Parathyroid adenoma (tissue), 2 donors: ENCODE results near the gene ANKS1A.

ENCODE experiments used
- H2AFZ ChIP-seq: fragments of 300-600 bp; sonication (generic); one replicate; pipeline ENCODE4 v1.7.0; 2017; ENCODE audit warnings: antibody characterized with exemption, mild to moderate bottlenecking
- H3K27ac ChIP-seq: fragments of 300-600 bp; sonication (generic); one replicate; pipeline ENCODE4 v1.7.0; 2017
- H3K27me3 ChIP-seq: fragments of 300-600 bp; sonication (generic); one replicate; pipeline ENCODE4 v1.7.0; 2017; ENCODE audit warnings: low read length; ENCODE audit not compliant: control insufficient read depth, insufficient read depth
- H3K36me3 ChIP-seq: fragments of 300-600 bp; sonication (generic); one replicate; pipeline ENCODE4 v1.7.0; 2017; ENCODE audit warnings: low read length; ENCODE audit not compliant: control insufficient read depth, insufficient read depth
- H3K4me1 ChIP-seq: fragments of 300-600 bp; sonication (generic); one replicate; pipeline ENCODE4 v1.7.0; 2017; ENCODE audit warnings: control low read depth
- H3K4me2 ChIP-seq: fragments of 300-600 bp; sonication (generic); one replicate; pipeline ENCODE4 v1.7.0; 2017; ENCODE audit warnings: low read length
- H3K4me3 ChIP-seq: fragments of 300-600 bp; sonication (generic); one replicate; pipeline ENCODE4 v1.7.0; 2017; ENCODE audit warnings: low read depth, low read length
- H3K79me2 ChIP-seq: fragments of 300-600 bp; sonication (generic); one replicate; pipeline ENCODE4 v1.7.0; 2017; ENCODE audit warnings: control low read depth
- H3K9ac ChIP-seq: fragments of 300-600 bp; sonication (generic); one replicate; pipeline ENCODE4 v1.7.0; 2017; ENCODE audit warnings: mild to moderate bottlenecking
- H3K9me3 ChIP-seq: fragments of 300-600 bp; sonication (generic); one replicate; pipeline ENCODE4 v1.7.0; 2017; ENCODE audit warnings: low read length; ENCODE audit not compliant: control insufficient read depth
- TF ChIP-seq, protein P1 (sequence below): fragments of 300-600 bp; sonication (generic); IDR thresholded peaks from one replicate; pipeline ENCODE4 v1.7.0; 2017; ENCODE audit warnings: antibody characterized with exemption, mild to moderate bottlenecking
- donor health status: primary hyperparathyroidism.

ANKS1A gene

DNA sequence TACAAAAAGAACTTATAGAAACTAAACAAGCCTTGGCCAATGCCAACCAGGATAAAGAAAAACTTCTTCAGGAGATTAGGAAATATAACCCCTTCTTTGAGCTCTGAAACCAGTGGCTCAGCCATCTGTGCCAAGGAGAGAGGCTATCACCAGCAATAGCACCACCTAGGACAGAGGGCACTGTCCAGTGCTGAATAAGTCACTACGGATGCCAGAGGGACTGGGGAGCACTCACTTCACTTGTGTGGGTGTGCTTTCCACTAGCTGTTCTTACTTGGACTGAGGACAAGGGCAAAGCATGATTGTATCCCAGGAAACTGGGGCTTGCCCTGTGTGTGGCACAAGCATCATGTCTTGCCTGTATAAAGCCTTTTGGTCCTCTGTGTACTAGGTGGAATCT, 16.7 kb upstream of the ANKS1A start:
- peak overlapping the region; percentile 84 for H3K27ac ChIP-seq
- no peaks in the 10 kb centered on the region for H3K9me3 ChIP-seq
- H3K36me3 ChIP-seq = no peaks in the 10 kb centered on the region
- H3K4me2 ChIP-seq = peak overlapping the region; percentile 1
- H3K4me3 ChIP-seq = no peak overlapping the region
- no peaks in the 10 kb centered on the region for H3K79me2 ChIP-seq
- H3K27me3 ChIP-seq = no peaks in the 10 kb centered on the region
- no peak overlapping the region for H2AFZ ChIP-seq
- H3K4me1 ChIP-seq = peaks cover 15% of the 10 kb centered on the region
- TF ChIP-seq, protein P1, sequence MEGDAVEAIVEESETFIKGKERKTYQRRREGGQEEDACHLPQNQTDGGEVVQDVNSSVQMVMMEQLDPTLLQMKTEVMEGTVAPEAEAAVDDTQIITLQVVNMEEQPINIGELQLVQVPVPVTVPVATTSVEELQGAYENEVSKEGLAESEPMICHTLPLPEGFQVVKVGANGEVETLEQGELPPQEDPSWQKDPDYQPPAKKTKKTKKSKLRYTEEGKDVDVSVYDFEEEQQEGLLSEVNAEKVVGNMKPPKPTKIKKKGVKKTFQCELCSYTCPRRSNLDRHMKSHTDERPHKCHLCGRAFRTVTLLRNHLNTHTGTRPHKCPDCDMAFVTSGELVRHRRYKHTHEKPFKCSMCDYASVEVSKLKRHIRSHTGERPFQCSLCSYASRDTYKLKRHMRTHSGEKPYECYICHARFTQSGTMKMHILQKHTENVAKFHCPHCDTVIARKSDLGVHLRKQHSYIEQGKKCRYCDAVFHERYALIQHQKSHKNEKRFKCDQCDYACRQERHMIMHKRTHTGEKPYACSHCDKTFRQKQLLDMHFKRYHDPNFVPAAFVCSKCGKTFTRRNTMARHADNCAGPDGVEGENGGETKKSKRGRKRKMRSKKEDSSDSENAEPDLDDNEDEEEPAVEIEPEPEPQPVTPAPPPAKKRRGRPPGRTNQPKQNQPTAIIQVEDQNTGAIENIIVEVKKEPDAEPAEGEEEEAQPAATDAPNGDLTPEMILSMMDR = no peak
- no peak overlapping the region for H3K9ac ChIP-seq

DNA sequence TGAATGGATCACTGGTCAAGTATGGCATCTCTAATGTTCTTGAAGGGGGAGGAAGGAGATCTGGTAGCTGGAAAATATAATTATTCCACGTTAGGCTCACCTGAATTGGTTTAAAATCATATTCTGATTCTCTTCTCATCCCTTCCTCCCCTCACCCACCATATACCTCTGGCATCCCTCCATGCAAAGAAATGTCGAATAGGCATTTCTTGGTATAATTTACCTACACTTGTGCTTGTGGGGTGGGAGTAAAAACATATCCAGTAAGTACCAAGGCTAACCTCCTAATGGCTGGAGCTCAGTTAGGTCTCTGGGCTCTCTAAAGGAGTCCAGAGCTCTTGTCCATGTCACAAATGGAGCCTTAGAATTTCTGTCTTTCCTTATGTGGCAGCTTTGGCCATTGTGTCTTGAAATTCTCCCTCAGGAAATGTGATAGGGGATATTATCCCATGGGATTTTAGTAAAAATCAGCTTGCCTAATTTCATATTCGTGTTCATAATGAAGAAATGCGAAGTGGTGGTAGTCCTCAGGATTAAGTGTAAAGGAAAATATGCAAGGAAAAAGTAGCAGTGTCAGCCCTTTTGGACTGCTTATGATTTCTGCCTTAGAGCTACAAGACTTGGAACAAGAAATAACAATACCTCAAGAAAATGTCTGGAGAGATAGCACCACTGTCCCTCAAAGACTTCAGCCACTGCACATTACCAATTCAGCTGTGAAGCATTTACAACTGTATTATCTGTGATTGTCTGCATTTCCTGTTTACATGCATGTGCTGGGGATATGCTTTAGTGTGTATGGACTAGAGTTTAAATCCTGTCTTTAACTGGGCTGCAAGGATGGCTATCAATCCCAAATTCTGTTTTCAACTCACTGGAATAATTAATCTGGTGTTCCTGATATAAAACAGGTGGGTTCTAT, 13.5 kb upstream of the ANKS1A start:
- no peak overlapping the region for H3K9ac ChIP-seq
- no peaks in the 10 kb centered on the region for H3K27me3 ChIP-seq
- no peaks in the 10 kb centered on the region for H3K79me2 ChIP-seq
- TF ChIP-seq, protein P1 = no peak
- H3K4me3 ChIP-seq = no peak overlapping the region
- no peak overlapping the region for H3K4me2 ChIP-seq
- H3K4me1 ChIP-seq = peaks cover 15% of the 10 kb centered on the region
- H3K27ac ChIP-seq = no peak overlapping the region
- H3K9me3 ChIP-seq = no peaks in the 10 kb centered on the region
- no peak overlapping the region for H2AFZ ChIP-seq
- no peaks in the 10 kb centered on the region for H3K36me3 ChIP-seq

DNA sequence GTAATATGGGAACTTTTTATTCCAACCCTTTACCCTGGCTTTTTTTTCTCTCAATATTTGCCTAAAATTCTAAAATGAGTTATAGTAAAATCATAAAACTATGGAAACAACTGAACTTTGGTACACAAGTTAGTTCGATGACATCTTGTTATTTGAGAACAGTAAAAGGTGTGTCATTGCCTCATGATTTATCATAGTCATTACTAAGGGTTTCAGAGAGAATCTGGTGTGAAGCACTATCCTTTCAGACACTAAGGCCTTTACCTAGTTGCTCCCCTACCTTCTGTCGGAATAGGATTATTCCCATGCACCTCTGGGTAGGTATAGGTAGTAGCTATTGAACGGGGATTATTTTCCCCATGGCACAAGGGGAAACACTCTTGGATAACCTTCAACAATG, 12.6 kb upstream of the ANKS1A start:
- Histone ChIP-seq H3K4me3 (no peak overlapping the region), H3K79me2 (no peaks in the 10 kb centered on the region), H3K9me3 (no peaks in the 10 kb centered on the region), H3K4me2 (no peak overlapping the region), H3K9ac (no peak overlapping the region), H2AFZ (no peak overlapping the region), H3K36me3 (no peaks in the 10 kb centered on the region), H3K27me3 (no peaks in the 10 kb centered on the region), H3K4me1 (peaks cover 10% of the 10 kb centered on the region), H3K27ac (no peak overlapping the region)
- TF ChIP-seq, protein P1 = no peak

DNA sequence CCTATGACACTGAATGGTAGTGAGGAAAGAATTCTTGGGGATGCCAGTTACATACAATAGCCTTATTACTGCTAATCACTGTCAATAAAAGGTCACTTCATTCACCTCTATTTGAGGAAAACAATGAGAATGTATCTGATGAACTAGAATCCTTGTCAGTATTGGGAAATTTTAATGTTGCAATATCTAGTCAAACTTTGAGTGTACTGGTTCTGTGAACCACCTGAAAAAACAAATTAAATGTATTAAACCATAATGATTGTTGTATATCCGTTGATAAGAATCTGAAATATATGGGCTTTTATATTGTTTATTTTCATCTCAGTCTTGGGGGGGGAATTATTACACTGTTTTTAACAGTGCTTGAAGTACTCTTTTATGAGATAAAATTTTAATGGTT, 11.8 kb upstream of the ANKS1A start:
- no peak overlapping the region for H2AFZ ChIP-seq
- H3K36me3 ChIP-seq = no peaks in the 10 kb centered on the region
- TF ChIP-seq, protein P1 = no peak
- H3K27me3 ChIP-seq = no peaks in the 10 kb centered on the region
- peaks cover 5% of the 10 kb centered on the region for H3K4me1 ChIP-seq
- no peak overlapping the region for H3K27ac ChIP-seq
- no peak overlapping the region for H3K4me2 ChIP-seq
- H3K9ac ChIP-seq = no peak overlapping the region
- H3K79me2 ChIP-seq = no peaks in the 10 kb centered on the region
- H3K9me3 ChIP-seq = no peaks in the 10 kb centered on the region
- no peak overlapping the region for H3K4me3 ChIP-seq
